Peyer's patch (tissue), 4 donors: ENCODE results near the gene ZMYND15.

Experiments
- CTCF ChIP-seq, 6 experiments: fragments of 450-650 bp in 4 of 6; fragments of 200-600 bp in 2 of 6; sonication (generic) in 1 of 6; IDR thresholded peaks; one replicate each; pipeline ENCODE4 v1.5.1; 2017 to 2019; ENCODE audit warnings: antibody characterized with exemption in 6 of 6, mild to moderate bottlenecking in 3 of 6, moderate library complexity in 1 of 6
- POLR2A ChIP-seq, 2 donors: fragments of 450-650 bp; IDR thresholded peaks; one replicate each; pipeline ENCODE4 v1.5.1; 2017; ENCODE audit warnings: antibody characterized with exemption in 2 of 2, mild to moderate bottlenecking in 2 of 2, moderate library complexity in 2 of 2

DNA sequence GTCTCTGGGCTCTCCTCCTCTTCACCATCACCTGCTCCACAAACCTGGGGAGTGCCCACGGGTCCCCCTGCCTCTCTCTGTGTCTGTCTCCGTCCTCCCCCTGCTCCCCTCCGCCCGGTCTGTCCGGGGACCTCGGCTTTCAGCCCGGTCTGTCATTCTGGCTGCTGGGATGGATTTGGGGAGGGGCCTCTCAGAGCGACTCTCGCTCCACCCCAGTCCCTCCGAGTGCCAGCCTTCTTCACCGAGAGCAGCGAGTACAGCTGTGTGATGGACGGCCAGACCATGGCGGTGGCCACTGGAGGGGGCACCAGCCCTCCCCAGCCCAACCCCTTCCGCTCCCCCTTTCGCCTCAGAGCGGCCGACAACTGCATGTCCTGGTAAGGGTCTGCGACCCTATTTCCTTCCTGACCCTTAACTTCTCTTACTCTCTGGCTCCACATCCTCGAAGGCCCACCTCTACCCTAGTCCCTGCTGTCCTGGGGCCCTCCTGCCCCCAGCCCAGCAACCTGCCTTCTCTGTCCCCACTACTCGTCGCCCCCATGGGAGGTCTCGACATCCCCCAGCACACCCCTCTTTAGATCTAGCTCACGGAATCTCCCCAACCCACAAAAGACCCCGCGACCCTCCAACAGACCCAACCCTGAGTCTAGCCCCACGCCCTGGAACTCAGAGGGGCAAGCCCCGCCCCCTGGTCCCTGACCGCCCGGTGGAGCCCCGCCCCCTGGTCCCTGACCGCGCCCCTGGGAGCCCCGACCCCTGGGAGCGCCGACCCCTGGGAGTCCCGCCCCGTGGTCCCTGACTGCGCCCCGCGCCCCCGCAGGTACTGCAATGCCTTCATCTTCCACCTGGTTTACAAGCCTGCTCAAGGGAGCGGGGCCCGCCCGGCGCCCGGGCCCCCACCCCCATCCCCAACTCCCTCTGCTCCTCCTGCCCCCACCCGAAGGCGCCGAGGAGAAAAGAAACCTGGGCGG lies 5.7 kb downstream of the ZMYND15 start:
- TF ChIP-seq CTCF (IDR thresholded peaks at IDR 0.05) (no peak), POLR2A (IDR thresholded peaks at IDR 0.05) (no peak)
